Measurements from ENCODE around the gene SYT15. TPM values are rescaled to one million over a fixed set of nuclear protein-coding genes. Genes with fewer than 3 reads are reported as not detected.

The SYT15 gene
- total RNA-seq, 1 donor from 2014 or later = 1.4 TPM

- TF ChIP-seq CTCF (IDR thresholded peaks at IDR 0.05; ENCODE audit: insufficient read depth, low read depth, low read length) (no peak), EZH2 (IDR thresholded peaks at IDR 0.05; ENCODE audit: insufficient read depth, low read length) (no peak)
- Histone ChIP-seq H3K4me1 (ENCODE audit: insufficient read depth, low read length) (no peaks in the 10 kb centered on the region), H2AFZ (ENCODE audit: low read depth, low read length) (no peak overlapping the region), H3K9me3 (ENCODE audit: insufficient read depth, low read depth, low read length) (no peaks in the 10 kb centered on the region), H3K27ac (ENCODE audit: low read depth, low read length) (no peak overlapping the region), H3K27me3 (ENCODE audit: insufficient read depth, low read length) (peaks cover 20% of the 10 kb centered on the region), H3K4me3 (ENCODE audit: insufficient read depth, low read depth, low read length) (no peak overlapping the region), H3K4me2 (ENCODE audit: low read length) (no peak overlapping the region), H3K9ac (ENCODE audit: low read length) (no peak overlapping the region), H3K36me3 (ENCODE audit: insufficient read depth, low read length) (no peaks in the 10 kb centered on the region), H4K20me1 (ENCODE audit: insufficient read depth, low read length) (no peaks in the 10 kb centered on the region), H3K79me2 (ENCODE audit: insufficient read depth, low read length) (no peaks in the 10 kb centered on the region)
- Mint-ChIP-seq H3K36me3 (ENCODE audit: low read depth, unreplicated experiment) (peaks cover 3% of the 10 kb centered on the region), H3K4me1 (ENCODE audit: low read depth, unreplicated experiment) (peaks cover 6% of the 10 kb centered on the region), H3K9me3 (ENCODE audit: unreplicated experiment) (peaks cover 2% of the 10 kb centered on the region), H3K27ac (ENCODE audit: unreplicated experiment) (no peak overlapping the region), H3K4me3 (ENCODE audit: unreplicated experiment) (no peak overlapping the region), H3K27me3 (ENCODE audit: low read depth, unreplicated experiment) (no peaks in the 10 kb centered on the region)
- no peak for FAIRE-seq
- no peak for DNase-seq (ENCODE audit: low read depth)
Observed at GRCh38 chr10:46546591-46547540, 32.1 kb upstream of the SYT15 start.

GRCh38 chr10:46547541-46548497 lies 31.1 kb upstream of the SYT15 start:
- no peaks in the 10 kb centered on the region for H3K79me2 ChIP-seq (ENCODE audit: insufficient read depth, low read length)
- H3K27ac ChIP-seq (ENCODE audit: low read depth, low read length) = no peak overlapping the region
- H3K4me1 ChIP-seq (ENCODE audit: insufficient read depth, low read length) = no peaks in the 10 kb centered on the region
- Mint-ChIP-seq H3K36me3 (ENCODE audit: low read depth, unreplicated experiment) (peaks cover 3% of the 10 kb centered on the region), H3K27ac (ENCODE audit: unreplicated experiment) (peak overlapping the region; percentile 71), H3K27me3 (ENCODE audit: low read depth, unreplicated experiment) (no peaks in the 10 kb centered on the region), H3K9me3 (ENCODE audit: unreplicated experiment) (peaks cover 2% of the 10 kb centered on the region), H3K4me3 (ENCODE audit: unreplicated experiment) (no peak overlapping the region), H3K4me1 (ENCODE audit: low read depth, unreplicated experiment) (peaks cover 6% of the 10 kb centered on the region)
- no peak overlapping the region for H3K9ac ChIP-seq (ENCODE audit: low read length)
- H2AFZ ChIP-seq (ENCODE audit: low read depth, low read length) = no peak overlapping the region
- H4K20me1 ChIP-seq (ENCODE audit: insufficient read depth, low read length) = no peaks in the 10 kb centered on the region
- DNase-seq (ENCODE audit: low read depth) = no peak
- H3K9me3 ChIP-seq (ENCODE audit: insufficient read depth, low read depth, low read length) = no peaks in the 10 kb centered on the region
- H3K4me3 ChIP-seq (ENCODE audit: insufficient read depth, low read depth, low read length) = no peak overlapping the region
- H3K4me2 ChIP-seq (ENCODE audit: low read length) = no peak overlapping the region
- TF ChIP-seq EZH2 (IDR thresholded peaks at IDR 0.05; ENCODE audit: insufficient read depth, low read length) = no peak
- TF ChIP-seq CTCF (IDR thresholded peaks at IDR 0.05; ENCODE audit: insufficient read depth, low read depth, low read length) = no peak
- FAIRE-seq = no peak
- no peaks in the 10 kb centered on the region for H3K36me3 ChIP-seq (ENCODE audit: insufficient read depth, low read length)
- peaks cover 17% of the 10 kb centered on the region for H3K27me3 ChIP-seq (ENCODE audit: insufficient read depth, low read length)

Measured in astrocyte (in vitro differentiated cells and primary cell).